ENCODE results near the gene TSC22D2. TPM values are rescaled to one million over a fixed set of nuclear protein-coding genes. Genes with fewer than 3 reads are reported as not detected.

The TSC22D2 gene
- total RNA-seq, 2 donors from 2014 or later = 22.2 to 35.8 TPM

- Histone ChIP-seq H3K4me1 (ENCODE audit: control insufficient read depth in 1 of 2, low read depth in 2 of 2) (peaks cover 20 to 39% of the 10 kb centered on the region in 2 donors), H3K27ac (no peak overlapping the region), H3K9me3 (no peaks in the 10 kb centered on the region), H3K27me3 (replicated peaks; ENCODE audit: insufficient read depth) (no peaks in the 10 kb centered on the region), H3K36me3 (no peaks in the 10 kb centered on the region), H3K4me3 (peak overlapping the region; percentile 85)
- no peak for TF ChIP-seq CTCF (IDR thresholded peaks at IDR 0.05)
- DNase-seq (ENCODE audit: low spot score) (no peak), ATAC-seq (ENCODE audit: insufficient number of reproducible peaks, low FRiP score, low read depth) (no peak)
These were observed 4.6 kb downstream of the TSC22D2 start for GRCh38 chr3:150412561-150413231.

- no peak for TF ChIP-seq CTCF (IDR thresholded peaks at IDR 0.05)
- no peak for DNase-seq (ENCODE audit: low spot score)
- Histone ChIP-seq H3K36me3 (no peaks in the 10 kb centered on the region), H3K27ac (no peak overlapping the region), H3K4me1 (ENCODE audit: control insufficient read depth in 1 of 2, low read depth in 2 of 2) (peaks cover 27 to 55% of the 10 kb centered on the region in 2 donors), H3K27me3 (replicated peaks; ENCODE audit: insufficient read depth) (no peaks in the 10 kb centered on the region), H3K4me3 (peak overlapping the region; percentile 85), H3K9me3 (no peaks in the 10 kb centered on the region)
- no peak for ATAC-seq (ENCODE audit: insufficient number of reproducible peaks, low FRiP score, low read depth)
These were observed 6.2 kb downstream of the TSC22D2 start for GRCh38 chr3:150414258-150414657.

- Histone ChIP-seq H3K9me3 (no peaks in the 10 kb centered on the region), H3K36me3 (no peaks in the 10 kb centered on the region), H3K4me3 (peak overlapping the region; percentile 85), H3K27me3 (replicated peaks; ENCODE audit: insufficient read depth) (no peaks in the 10 kb centered on the region), H3K27ac (no peak overlapping the region), H3K4me1 (ENCODE audit: control insufficient read depth in 1 of 2, low read depth in 2 of 2) (peaks cover 33 to 61% of the 10 kb centered on the region in 2 donors)
- DNase-seq (ENCODE audit: low spot score) (no peak), ATAC-seq (ENCODE audit: insufficient number of reproducible peaks, low FRiP score, low read depth) (no peak)
- no peak for TF ChIP-seq CTCF (IDR thresholded peaks at IDR 0.05)
These were observed 6.9 kb downstream of the TSC22D2 start for GRCh38 chr3:150414959-150415358.

GRCh38 chr3:150419076-150419868 lies 11.2 kb downstream of the TSC22D2 start:
- no peaks in the 10 kb centered on the region for H3K27me3 ChIP-seq (replicated peaks; ENCODE audit: insufficient read depth)
- DNase-seq (ENCODE audit: low spot score) = no peak
- H3K4me1 ChIP-seq (ENCODE audit: control insufficient read depth in 1 of 2, low read depth in 2 of 2) = peaks cover 53 to 91% of the 10 kb centered on the region in 2 donors
- H3K36me3 ChIP-seq = no peaks in the 10 kb centered on the region
- no peak for TF ChIP-seq CTCF (IDR thresholded peaks at IDR 0.05)
- no peak overlapping the region for H3K27ac ChIP-seq
- no peak for ATAC-seq (ENCODE audit: insufficient number of reproducible peaks, low FRiP score, low read depth)
- H3K4me3 ChIP-seq = no peak overlapping the region
- H3K9me3 ChIP-seq = no peaks in the 10 kb centered on the region

- H3K36me3 ChIP-seq = no peaks in the 10 kb centered on the region
- ATAC-seq (ENCODE audit: insufficient number of reproducible peaks, low FRiP score, low read depth) (no peak), DNase-seq (ENCODE audit: low spot score) (no peak)
- H3K4me1 ChIP-seq (ENCODE audit: control insufficient read depth in 1 of 2, low read depth in 2 of 2) = peaks cover 53 to 85% of the 10 kb centered on the region in 2 donors
- no peak overlapping the region for H3K27ac ChIP-seq
- H3K27me3 ChIP-seq (replicated peaks; ENCODE audit: insufficient read depth) = no peaks in the 10 kb centered on the region
- H3K9me3 ChIP-seq = no peaks in the 10 kb centered on the region
- no peak overlapping the region for H3K4me3 ChIP-seq
- TF ChIP-seq CTCF (IDR thresholded peaks at IDR 0.05) = no peak
These were observed 11.9 kb downstream of the TSC22D2 start for GRCh38 chr3:150419959-150420358.

Data from thoracic aorta (tissue), 2 donors.